Breast epithelium (tissue), 4 donors: ENCODE data around the gene APBB2. TPM values are rescaled to one million over a fixed set of nuclear protein-coding genes. Genes with fewer than 3 reads are reported as not detected.

Experiments
- DNase-seq, 2 donors: peaks; one replicate each; pipeline ENCODE4 v3.0.0-alpha.2; 2019; ENCODE audit warnings: low spot score in 2 of 2
- H3K27ac ChIP-seq, 2 donors: fragments of 200-600 bp; sonication (generic) in 1 of 2; one replicate each; pipeline ENCODE4 v1.5.1; 2016 to 2019; ENCODE audit warnings: mild to moderate bottlenecking in 1 of 2
- H3K27me3 ChIP-seq, 2 donors: fragments of 200-600 bp; sonication (generic) in 1 of 2; one replicate each; pipeline versions ENCODE4 v1.5.1 to v1.6.0; 2017 to 2019; ENCODE audit warnings: control low read depth in 1 of 2, mild to moderate bottlenecking in 1 of 2
- H3K36me3 ChIP-seq: fragments of 200-600 bp; one replicate; pipeline ENCODE4 v1.5.1; 2019
- H3K4me1 ChIP-seq, 2 donors: fragments of 200-600 bp; sonication (generic); one replicate each; pipeline ENCODE4 v1.5.1; 2016 to 2019; ENCODE audit warnings: control low read depth in 1 of 2
- H3K4me3 ChIP-seq, 3 donors: fragments of 200-600 bp; sonication (generic); 1 replicate in 2 of 3; 2 replicates in 1 of 3; pipeline ENCODE4 v1.5.1; 2016 to 2019; ENCODE audit warnings: mild to moderate bottlenecking in 3 of 3, moderate library complexity in 2 of 3
- H3K9me3 ChIP-seq, 2 donors: fragments of 200-600 bp; sonication (generic) in 1 of 2; one replicate each; pipeline ENCODE4 v1.5.1; 2016 to 2019; ENCODE audit warnings: control low read depth in 1 of 2
- CTCF ChIP-seq, 3 donors: fragments of 450-650 bp; IDR thresholded peaks; one replicate each; pipeline ENCODE4 v1.5.1; 2016 to 2017; ENCODE audit warnings: antibody characterized with exemption in 3 of 3, mild to moderate bottlenecking in 3 of 3, moderate library complexity in 3 of 3
- POLR2A ChIP-seq: fragments of 450-650 bp; IDR thresholded peaks from one replicate; pipeline ENCODE4 v1.6.1; 2016; ENCODE audit warnings: antibody characterized with exemption, mild to moderate bottlenecking, moderate library complexity
- POLR2AphosphoS5 ChIP-seq, 3 donors: sonication (generic); formaldehyde crosslinking; IDR thresholded peaks; one replicate each; pipeline ENCODE4 v1.6.1; 2017; ENCODE audit warnings: antibody characterized with exemption in 3 of 3
- intact Hi-C: fragments of 100-400 bp; cut with DNase I; formaldehyde crosslinking; loops from one replicate; pipeline ENCODE4 v1.15.1; 2023; ENCODE audit warnings: low total_unique reads
- total RNA-seq, 3 donors: library from RNA; depleted of rRNA; stranded (reverse); fragments of >200 nt; gene quantifications; one replicate each; pipeline ENCODE4 v1.1.0, GENCODE V29; 2016

APBB2 gene
- total RNA-seq, 3 donors from 2014 or later, result 87.4 to 192 (median 153) TPM

GRCh38 chr4:40934676-40935075, 279.7 kb downstream of the APBB2 start:
- TF ChIP-seq POLR2AphosphoS5 (IDR thresholded peaks at IDR 0.05) (no peak), CTCF (IDR thresholded peaks at IDR 0.05) (no peak), POLR2A (no peak)
- no peaks in the 10 kb centered on the region for H3K9me3 ChIP-seq
- intact Hi-C loops, result no loop called here

GRCh38 chr4:40933272-40934053, 280.9 kb downstream of the APBB2 start:
- no peak overlapping the region for H3K4me3 ChIP-seq
- peak in 1 of 2 donors; percentile 5 for DNase-seq
- H3K36me3 ChIP-seq, result no peaks in the 10 kb centered on the region
- H3K9me3 ChIP-seq, result no peaks in the 10 kb centered on the region
- no peaks in the 10 kb centered on the region for H3K27me3 ChIP-seq
- TF ChIP-seq CTCF (IDR thresholded peaks at IDR 0.05) (no peak), POLR2AphosphoS5 (IDR thresholded peaks at IDR 0.05) (no peak), POLR2A (no peak)
- intact Hi-C loops, result no loop called here
- peak overlapping the region in 1 of 2 donors; percentile 11 for H3K27ac ChIP-seq
- H3K4me1 ChIP-seq, result no peaks in the 10 kb centered on the region

More at GRCh38 chr4:40934676-40935075, 279.7 kb downstream of the APBB2 start:
- no peaks in the 10 kb centered on the region for H3K36me3 ChIP-seq
- no peaks in the 10 kb centered on the region for H3K27me3 ChIP-seq
- no peak overlapping the region for H3K27ac ChIP-seq
- no peak overlapping the region for H3K4me3 ChIP-seq
- DNase-seq, result no peak
- no peaks in the 10 kb centered on the region for H3K4me1 ChIP-seq

GRCh38 chr4:40931841-40932240, 282.5 kb downstream of the APBB2 start:
- TF ChIP-seq POLR2AphosphoS5 (IDR thresholded peaks at IDR 0.05) (no peak), CTCF (IDR thresholded peaks at IDR 0.05) (no peak)
- Histone ChIP-seq H3K4me3 (no peak overlapping the region), H3K4me1 (no peaks in the 10 kb centered on the region), H3K36me3 (no peaks in the 10 kb centered on the region), H3K27me3 (no peaks in the 10 kb centered on the region), H3K9me3 (no peaks in the 10 kb centered on the region), H3K27ac (no peak overlapping the region)
- intact Hi-C loops, result no loop called here
- no peak for DNase-seq

- Histone ChIP-seq H3K36me3 (no peaks in the 10 kb centered on the region), H3K27me3 (no peaks in the 10 kb centered on the region), H3K9me3 (no peaks in the 10 kb centered on the region), H3K27ac (no peak overlapping the region), H3K4me1 (no peaks in the 10 kb centered on the region), H3K4me3 (no peak overlapping the region)
- intact Hi-C loops, result no loop called here
- peak in 1 of 2 donors; percentile 11 for DNase-seq
- TF ChIP-seq CTCF (IDR thresholded peaks at IDR 0.05) (no peak), POLR2A (no peak), POLR2AphosphoS5 (IDR thresholded peaks at IDR 0.05) (no peak)
Observed at GRCh38 chr4:40931238-40931637, 283.1 kb downstream of the APBB2 start.

GRCh38 chr4:40927074-40927473, 287.3 kb downstream of the APBB2 start:
- no peak for TF ChIP-seq POLR2AphosphoS5 (IDR thresholded peaks at IDR 0.05)
- TF ChIP-seq POLR2A, result no peak
- TF ChIP-seq CTCF (IDR thresholded peaks at IDR 0.05), result no peak
- Histone ChIP-seq H3K36me3 (no peaks in the 10 kb centered on the region), H3K27ac (no peak overlapping the region), H3K27me3 (no peaks in the 10 kb centered on the region), H3K9me3 (no peaks in the 10 kb centered on the region), H3K4me1 (no peaks in the 10 kb centered on the region), H3K4me3 (no peak overlapping the region)
- intact Hi-C loops, result loop anchor here (5.0 kb wide), 1 partner anchor 285 kb away; the partner anchor contains the start of gene APBB2
- no peak for DNase-seq
